Measurements from ENCODE around the gene MCCC2.
"Not testable (repeated sequence)": the region's sequence is repeated elsewhere in the genome, so short reads cannot be mapped to it uniquely, and the experiment has no call there.

MCCC2 gene

GRCh38 chr5:71586941-71587765 lies at the start of gene MCCC2:
Gene MCCC2 (plus strand): TSS chr5:71587340. CDS start chr5:71587426, 86 bp downstream.
- H3K27ac ChIP-seq: peak within 1 kb of the TSS; percentile 85
- no peak for TF ChIP-seq ZFX (IDR thresholded peaks at IDR 0.05; ENCODE audit: borderline replicate concordance)
- TF ChIP-seq CTCF (IDR thresholded peaks at IDR 0.05): no peak

GRCh38 chr5:71537687-71538086 lies 49.5 kb upstream of the MCCC2 start:
- TF ChIP-seq CTCF (IDR thresholded peaks at IDR 0.05): no peak
- no peak for TF ChIP-seq ZFX (IDR thresholded peaks at IDR 0.05; ENCODE audit: borderline replicate concordance)
- peak overlapping the region; percentile 31 for H3K27ac ChIP-seq

GRCh38 chr5:71550885-71551284 lies 36.3 kb upstream of the MCCC2 start:
- H3K27ac ChIP-seq: peak overlapping the region; percentile 35

GRCh38 chr5:71551582-71551981 lies 35.6 kb upstream of the MCCC2 start:
- H3K27ac ChIP-seq: not testable (repeated sequence)

- H3K27ac ChIP-seq: peak overlapping the region; percentile 36; the same call in 1 of the 2 replicates
Observed at GRCh38 chr5:71552026-71552749, 35.0 kb upstream of the MCCC2 start.

GRCh38 chr5:71563161-71563560 lies 24.0 kb upstream of the MCCC2 start:
- no peak for TF ChIP-seq CTCF (IDR thresholded peaks at IDR 0.05)
- TF ChIP-seq ZFX (IDR thresholded peaks at IDR 0.05; ENCODE audit: borderline replicate concordance): no peak
- H3K27ac ChIP-seq: peak overlapping the region; percentile 40

- H3K27ac ChIP-seq: peak overlapping the region; percentile 34
- TF ChIP-seq CTCF (IDR thresholded peaks at IDR 0.05): no peak
- no peak for TF ChIP-seq ZFX (IDR thresholded peaks at IDR 0.05; ENCODE audit: borderline replicate concordance)
Observed at GRCh38 chr5:71564895-71565294, 22.2 kb upstream of the MCCC2 start.

GRCh38 chr5:71569748-71570509 lies 17.2 kb upstream of the MCCC2 start:
- peak overlapping the region; percentile 44 for H3K27ac ChIP-seq
- no peak for TF ChIP-seq CTCF (IDR thresholded peaks at IDR 0.05)
- TF ChIP-seq ZFX (IDR thresholded peaks at IDR 0.05; ENCODE audit: borderline replicate concordance): no peak

- peak overlapping the region; percentile 44; the same call in 1 of the 2 replicates for H3K27ac ChIP-seq
Observed at GRCh38 chr5:71571811-71572210, 15.3 kb upstream of the MCCC2 start.

All from 22Rv1 (cell line).